Adipocyte (in vitro differentiated cells): ENCODE data around the gene RPS25.
A peak's percentile ranks its signal among the peaks of the same experiment; 100 is the strongest.
"Not testable (repeated sequence)": the region's sequence is repeated elsewhere in the genome, so short reads cannot be mapped to it uniquely, and the experiment has no call there.

ENCODE experiments used
- DNase-seq: peaks from one replicate; pipeline ENCODE4 v3.0.0-alpha.2; 2015; ENCODE audit warnings: low read depth
- H3K27me3 ChIP-seq: replicated peaks from 2 replicates; pipeline ENCODE4 v1.7.0; 2013; ENCODE audit warnings: mild to moderate bottlenecking, low read length, moderate library complexity; ENCODE audit not compliant: control insufficient read depth, insufficient read depth
- H3K36me3 ChIP-seq: 2 replicates; pipeline ENCODE4 v1.7.0; 2013; ENCODE audit warnings: low read length, mild to moderate bottlenecking, moderate library complexity; ENCODE audit not compliant: control insufficient read depth, insufficient read depth, severe bottlenecking
- H3K4me1 ChIP-seq: 2 replicates; pipeline ENCODE4 v1.7.0; 2013; ENCODE audit warnings: mild to moderate bottlenecking, low read length, moderate library complexity; ENCODE audit not compliant: control insufficient read depth, insufficient read depth
- H3K4me3 ChIP-seq: 2 replicates; pipeline ENCODE4 v1.7.0; 2013; ENCODE audit warnings: mild to moderate bottlenecking, low read length, moderate library complexity
- H3K9ac ChIP-seq: 2 replicates; pipeline ENCODE4 v1.7.0; 2013; ENCODE audit warnings: mild to moderate bottlenecking, low read length, moderate library complexity
- H3K9me3 ChIP-seq: 2 replicates; pipeline ENCODE4 v1.7.0; 2013; ENCODE audit warnings: mild to moderate bottlenecking, low read length, moderate library complexity; ENCODE audit not compliant: control insufficient read depth

The RPS25 gene

DNA sequence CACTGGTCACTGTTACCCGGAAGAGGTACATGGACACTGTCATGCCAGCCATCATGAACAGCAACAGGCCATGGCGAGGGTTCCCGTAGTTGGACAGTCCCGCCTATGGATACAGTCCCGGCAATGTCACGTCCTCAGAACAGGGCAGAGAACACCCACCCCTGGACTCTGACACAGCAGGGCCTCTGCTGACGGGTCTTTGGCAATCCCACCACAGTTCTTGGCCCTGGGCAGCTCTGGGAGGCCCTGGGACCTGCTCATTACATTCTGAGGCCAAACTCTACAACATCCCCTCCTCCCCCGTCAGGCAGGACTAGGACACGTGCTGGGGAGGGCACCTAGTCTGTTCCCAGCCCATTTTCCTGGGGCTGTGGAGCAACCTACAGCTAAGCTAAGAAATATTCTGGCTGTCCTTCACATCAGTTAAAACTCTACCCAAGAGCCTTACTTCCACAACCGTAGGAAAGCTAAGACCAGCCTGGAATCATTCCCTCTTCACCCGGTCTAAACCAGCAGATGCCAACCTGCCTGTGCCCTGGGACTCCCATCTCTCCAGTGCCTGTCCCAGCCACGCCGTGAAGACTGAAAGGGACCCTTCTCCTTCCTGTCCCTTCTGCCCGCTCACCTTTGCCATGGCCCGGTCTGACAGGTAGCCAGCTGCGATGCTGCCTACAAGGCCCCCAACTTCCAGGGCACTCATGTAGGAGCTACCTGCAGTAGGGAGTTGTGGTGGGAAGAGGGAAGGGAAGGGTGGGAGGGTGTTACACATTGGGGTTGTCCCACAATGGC, 8.0 kb upstream of the RPS25 start:
- no peak overlapping the region for H3K4me3 ChIP-seq
- H3K9ac ChIP-seq = no peak overlapping the region
- H3K9me3 ChIP-seq = no peaks in the 10 kb centered on the region
- peaks cover 28% of the 10 kb centered on the region for H3K36me3 ChIP-seq
- H3K4me1 ChIP-seq = peaks cover 45% of the 10 kb centered on the region
- DNase-seq = no peak
- H3K27me3 ChIP-seq = no peaks in the 10 kb centered on the region

DNA sequence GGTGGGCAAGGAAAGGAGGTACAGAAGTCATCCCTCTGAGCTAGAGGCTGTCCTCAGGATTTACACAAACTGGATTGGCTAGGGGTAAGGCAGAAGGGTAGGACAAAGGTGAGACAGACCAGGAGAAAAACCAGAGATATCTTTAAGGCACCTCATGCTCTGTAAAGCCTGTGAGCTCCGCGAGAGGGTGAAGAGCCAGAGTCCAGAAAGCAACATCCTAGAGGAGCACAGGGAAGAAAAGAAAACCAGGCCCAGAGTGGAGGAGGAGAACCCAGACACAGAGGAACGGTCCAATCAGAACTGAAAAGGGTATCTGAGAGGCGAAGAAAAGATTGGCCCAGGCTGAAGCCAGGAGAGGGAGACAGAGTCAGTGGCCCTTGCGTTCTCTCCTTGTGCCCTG, 7.4 kb upstream of the RPS25 start:
- DNase-seq = no peak
- H3K27me3 ChIP-seq = no peaks in the 10 kb centered on the region
- peaks cover 48% of the 10 kb centered on the region for H3K4me1 ChIP-seq
- H3K36me3 ChIP-seq = peaks cover 28% of the 10 kb centered on the region
- no peak overlapping the region for H3K9ac ChIP-seq
- H3K9me3 ChIP-seq = no peaks in the 10 kb centered on the region
- H3K4me3 ChIP-seq = no peak overlapping the region

DNA sequence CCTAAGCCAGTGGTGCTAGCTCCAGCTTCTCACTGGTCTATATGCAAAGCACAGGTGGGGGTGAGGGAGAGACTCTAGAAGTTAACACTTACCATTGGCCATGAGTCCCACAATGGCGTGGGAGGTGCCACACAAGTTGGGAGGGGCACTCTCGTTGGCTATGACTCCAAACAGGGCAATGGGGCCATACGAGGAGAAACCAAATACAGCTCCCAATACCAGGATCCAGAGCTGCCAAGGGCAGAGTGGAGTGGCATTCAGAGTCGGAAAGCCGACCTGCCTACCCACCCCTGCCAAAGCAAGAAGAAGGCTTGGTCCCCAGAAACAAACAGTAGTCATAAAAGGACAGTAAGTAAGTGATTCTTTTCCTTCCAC, 6.9 kb upstream of the RPS25 start:
- no peaks in the 10 kb centered on the region for H3K27me3 ChIP-seq
- H3K4me3 ChIP-seq = no peak overlapping the region
- peaks cover 49% of the 10 kb centered on the region for H3K4me1 ChIP-seq
- DNase-seq = no peak
- H3K9ac ChIP-seq = no peak overlapping the region
- H3K9me3 ChIP-seq = no peaks in the 10 kb centered on the region
- H3K36me3 ChIP-seq = peaks cover 28% of the 10 kb centered on the region

DNA sequence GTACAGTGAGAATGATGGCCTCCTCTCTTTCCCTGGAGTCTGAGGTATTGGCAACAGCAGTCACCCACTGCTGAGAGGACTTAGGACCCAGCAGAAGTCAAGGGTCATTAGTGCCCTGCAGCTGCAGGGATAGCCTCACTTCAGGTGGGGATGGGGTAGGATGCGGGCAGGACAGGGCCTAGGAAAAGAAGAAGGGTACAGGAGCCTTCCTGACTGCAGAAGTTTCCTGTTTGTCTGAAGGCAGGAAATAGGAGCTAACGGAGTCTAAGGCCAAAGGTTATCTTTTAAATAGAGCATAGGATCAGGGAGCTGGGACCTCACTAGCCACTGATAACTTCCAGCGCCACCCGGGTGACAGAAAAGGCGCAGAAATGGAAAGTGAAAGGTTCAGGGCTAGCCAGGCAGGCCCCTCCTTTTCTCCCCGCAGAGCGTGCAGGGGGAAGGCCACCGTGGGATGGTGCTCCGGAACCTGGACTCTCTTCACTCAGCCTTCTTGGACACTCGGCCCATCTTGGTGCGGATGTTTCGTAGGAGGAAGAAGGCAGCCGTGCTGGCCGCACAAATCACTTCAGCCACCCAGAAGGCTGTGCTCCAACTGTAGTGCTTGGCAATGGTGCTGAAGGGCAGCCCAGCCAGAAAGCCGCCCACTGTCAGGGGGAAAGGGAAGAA, 6.4 kb upstream of the RPS25 start:
- Histone ChIP-seq H3K4me3 (no peak overlapping the region), H3K27me3 (no peaks in the 10 kb centered on the region), H3K9ac (peak overlapping the region; percentile 10), H3K36me3 (peaks cover 28% of the 10 kb centered on the region), H3K9me3 (no peaks in the 10 kb centered on the region), H3K4me1 (peaks cover 48% of the 10 kb centered on the region)
- DNase-seq = no peak

DNA sequence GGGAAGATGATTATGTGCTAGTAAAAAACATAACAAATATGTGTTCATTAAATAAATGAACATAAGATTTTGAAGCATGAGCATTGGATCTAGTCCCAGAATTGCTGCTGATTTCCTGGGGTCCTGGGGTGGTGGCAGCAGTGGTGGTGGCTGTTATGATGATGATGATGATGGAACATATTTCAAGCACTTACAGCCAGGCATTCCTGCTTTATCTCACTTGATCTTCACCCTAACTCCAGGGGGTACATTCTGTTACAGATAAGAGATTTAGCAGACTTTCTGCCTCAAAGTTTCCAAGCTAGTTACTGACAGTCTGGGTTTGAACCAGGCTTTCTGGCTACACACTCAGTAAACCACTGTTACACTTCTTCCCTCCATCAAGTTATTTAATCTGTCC, 5.6 kb upstream of the RPS25 start:
- Histone ChIP-seq H3K9ac (no peak overlapping the region), H3K9me3 (no peaks in the 10 kb centered on the region), H3K4me1 (peaks cover 41% of the 10 kb centered on the region), H3K27me3 (no peaks in the 10 kb centered on the region), H3K36me3 (peaks cover 28% of the 10 kb centered on the region), H3K4me3 (no peak overlapping the region)
- DNase-seq = no peak

DNA sequence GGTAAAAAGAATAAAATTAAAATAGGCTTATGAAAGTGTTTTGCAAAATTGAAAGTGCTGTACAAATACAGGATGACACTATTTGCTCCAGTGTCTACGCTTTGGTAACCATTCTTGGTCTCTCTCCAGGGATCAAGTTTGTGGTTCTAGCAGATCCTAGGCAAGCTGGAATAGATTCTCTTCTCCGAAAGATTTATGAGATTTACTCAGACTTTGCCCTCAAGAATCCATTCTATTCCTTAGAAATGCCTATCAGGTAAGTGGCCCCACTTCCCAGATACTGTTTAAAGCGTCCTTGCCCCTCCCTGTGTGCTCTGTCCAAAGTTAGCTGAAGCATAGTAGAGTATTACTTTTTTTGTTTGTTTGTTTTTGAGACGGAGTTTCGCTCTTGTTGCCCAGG, 3.5 kb upstream of the RPS25 start:
- Histone ChIP-seq H3K9me3 (no peaks in the 10 kb centered on the region), H3K4me1 (peaks cover 46% of the 10 kb centered on the region), H3K4me3 (no peak overlapping the region), H3K27me3 (no peaks in the 10 kb centered on the region), H3K9ac (no peak overlapping the region), H3K36me3 (peaks cover 32% of the 10 kb centered on the region)
- DNase-seq = no peak

DNA sequence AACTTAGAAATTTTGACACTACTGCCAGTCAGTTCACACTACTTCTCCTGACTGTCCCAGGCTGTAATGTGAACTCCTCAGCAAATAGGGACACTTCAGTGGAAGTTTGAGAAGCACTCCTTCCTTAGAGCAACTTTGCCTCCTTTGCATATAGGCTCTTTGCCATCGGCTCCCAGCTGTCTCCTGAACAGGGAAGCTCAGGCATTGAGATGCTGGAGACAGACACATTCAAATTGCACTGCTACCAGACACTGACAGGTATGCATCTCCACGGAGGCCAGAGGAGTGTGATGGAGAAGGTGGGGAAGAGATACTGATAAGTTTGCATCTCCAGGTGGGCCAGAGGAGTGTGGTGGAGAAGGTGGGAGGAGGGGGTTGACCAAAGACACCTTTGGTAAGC, 1.9 kb upstream of the RPS25 start:
- no peak for DNase-seq
- Histone ChIP-seq H3K27me3 (no peaks in the 10 kb centered on the region), H3K4me3 (peak overlapping the region; percentile 92), H3K36me3 (peaks cover 45% of the 10 kb centered on the region), H3K9ac (peak overlapping the region; percentile 96), H3K4me1 (peaks cover 46% of the 10 kb centered on the region), H3K9me3 (no peaks in the 10 kb centered on the region)

DNA sequence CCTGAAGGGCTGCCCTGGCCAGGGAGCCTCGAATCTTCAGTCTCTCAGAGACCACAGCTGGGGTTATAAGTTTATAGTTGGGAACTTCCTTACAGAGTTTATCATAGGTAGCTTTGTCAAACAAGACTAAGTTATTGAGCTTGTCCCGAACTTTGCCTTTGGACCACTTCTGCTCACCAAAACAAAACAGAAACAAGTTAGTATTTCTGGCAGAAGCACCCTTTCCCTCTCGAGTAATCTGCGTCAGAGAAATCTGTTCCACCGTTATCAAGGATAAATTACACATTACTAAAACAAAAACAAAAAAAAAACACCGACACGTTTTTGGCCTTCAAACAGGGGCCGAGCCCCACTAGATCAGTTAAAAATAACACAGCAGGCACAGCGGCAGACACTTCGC, 766 bp downstream of the RPS25 start:
- H3K9me3 ChIP-seq, H3K27me3 ChIP-seq, DNase-seq: not testable (repeated sequence)
- Histone ChIP-seq H3K4me1 (peaks cover 28% of the 10 kb centered on the region), H3K4me3 (peak overlapping the region; percentile 92), H3K9ac (peak overlapping the region; percentile 96), H3K36me3 (peaks cover 46% of the 10 kb centered on the region)

DNA sequence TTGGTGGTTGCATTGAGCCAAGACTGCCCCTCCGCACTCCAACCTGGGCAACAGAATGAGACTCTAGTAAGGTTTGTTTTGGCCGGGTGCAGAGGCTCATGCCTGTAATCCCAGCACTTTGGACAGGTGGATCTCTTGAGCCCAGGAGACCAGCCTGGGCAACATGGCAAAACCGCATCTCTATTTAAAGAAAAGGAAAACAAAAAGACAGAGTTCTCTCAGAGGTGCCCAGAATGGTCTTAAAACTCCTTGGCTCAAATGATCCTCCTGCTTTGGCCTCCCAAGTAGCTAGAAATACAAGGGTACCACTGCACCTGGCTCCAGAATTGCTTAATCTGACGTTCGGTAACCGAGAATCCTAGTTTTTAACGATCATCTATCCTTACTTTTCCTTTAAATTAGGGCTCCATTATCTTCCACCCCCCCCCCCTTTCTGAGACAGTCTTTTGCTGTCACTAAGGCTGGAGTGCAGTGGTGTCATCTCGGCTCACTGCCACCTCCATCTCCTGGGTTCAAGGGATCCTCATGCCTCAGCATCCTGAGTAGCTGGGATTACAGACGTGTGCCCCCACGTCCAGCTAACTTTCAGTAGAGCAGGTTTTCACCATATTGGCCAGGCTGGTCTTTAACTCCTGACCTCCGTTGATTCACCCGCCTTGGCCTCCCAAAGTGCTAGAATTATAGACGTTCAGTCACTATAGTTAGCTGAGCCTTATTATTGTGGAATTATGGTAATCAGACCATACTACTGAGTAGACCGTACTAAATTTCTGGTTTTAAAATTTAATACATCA, 1.7 kb downstream of the RPS25 start:
- peaks cover 50% of the 10 kb centered on the region for H3K36me3 ChIP-seq
- H3K9ac ChIP-seq = peak overlapping the region; percentile 96
- no peak for DNase-seq
- peaks cover 27% of the 10 kb centered on the region for H3K4me1 ChIP-seq
- no peaks in the 10 kb centered on the region for H3K9me3 ChIP-seq
- peak overlapping the region; percentile 92 for H3K4me3 ChIP-seq
- H3K27me3 ChIP-seq = no peaks in the 10 kb centered on the region

DNA sequence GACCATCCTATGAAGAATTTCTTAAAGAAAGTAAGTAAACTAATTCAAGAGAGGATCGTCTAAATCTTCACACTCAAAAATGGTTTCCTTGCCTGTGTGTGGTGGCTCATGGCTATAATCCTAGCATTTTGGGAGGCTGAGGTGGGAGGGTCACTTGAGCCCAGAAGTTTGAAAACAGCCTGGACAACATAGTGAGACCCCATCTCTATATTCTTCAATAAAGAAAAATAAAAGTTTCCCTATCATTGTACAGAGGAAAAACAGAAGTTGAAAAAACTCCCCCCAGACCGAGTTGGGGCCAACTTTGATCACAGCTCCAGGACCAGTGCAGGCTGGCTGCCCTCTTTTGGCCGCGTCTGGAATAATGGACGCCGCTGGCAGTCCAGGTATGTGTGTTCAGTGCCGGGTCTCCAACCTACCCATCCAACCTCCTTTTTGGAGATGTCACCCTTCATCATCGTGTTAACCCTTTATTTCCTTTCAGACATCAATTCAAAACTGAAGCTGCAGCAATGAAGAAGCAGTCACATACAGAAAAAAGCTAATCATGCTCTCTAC, 3.0 kb downstream of the RPS25 start:
- Histone ChIP-seq H3K4me3 (no peak overlapping the region), H3K36me3 (peaks cover 56% of the 10 kb centered on the region), H3K9me3 (no peaks in the 10 kb centered on the region), H3K27me3 (no peaks in the 10 kb centered on the region), H3K4me1 (peaks cover 20% of the 10 kb centered on the region), H3K9ac (no peak overlapping the region)
- DNase-seq = no peak
